ENCODE data around the gene CD44. TPM values are rescaled to one million over a fixed set of nuclear protein-coding genes. Genes with fewer than 3 reads are reported as not detected.

Gene CD44
- total and polyA plus RNA-seq, 10 of the 15 experiments (the other 5 are each of a cell fraction or from before 2014, with no cell fraction given), result 57.1 to 293 (median 120) TPM

GRCh38 chr11:35089666-35090065, 49.3 kb upstream of the CD44 start (continued):
- TF ChIP-seq ELK1 (IDR thresholded peaks at IDR 0.05; ENCODE audit: low read depth, low read length) (no peak), BHLHE40 (IDR thresholded peaks at IDR 0.05; ENCODE audit: borderline replicate concordance in 1 of 2, low read depth in 2 of 2, low read length in 1 of 2) (no peak), YBX1 (IDR thresholded peaks at IDR 0.05) (no peak), CBX3 (IDR thresholded peaks at IDR 0.05; ENCODE audit: borderline replicate concordance, low read depth) (no peak), NR2F1 (conservative IDR thresholded peaks at IDR 0.05) (peak; percentile 62), EGR1 (IDR thresholded peaks at IDR 0.05; ENCODE audit: borderline replicate concordance in 1 of 2, low read depth in 2 of 2, low read length in 2 of 2) (no peak), NFXL1 (IDR thresholded peaks at IDR 0.05; ENCODE audit: borderline replicate concordance) (no peak), EED (IDR thresholded peaks at IDR 0.05; ENCODE audit: low read depth) (0 out of 2 replicates have a peak, but pooled peaks have one; percentile 33), CTCF (IDR thresholded peaks at IDR 0.05 in 2 of 3, conservative IDR thresholded peaks at IDR 0.05 in 1 of 3; ENCODE audit: control insufficient read depth in 2 of 3, extremely low read depth in 1 of 3, insufficient read depth in 1 of 3, low read depth in 3 of 3, low read length in 3 of 3) (no peak), ZNF622 (IDR thresholded peaks at IDR 0.05) (no peak), IRF4 (IDR thresholded peaks at IDR 0.05; ENCODE audit: low read depth, low read length) (peak; percentile 87), MEF2A (IDR thresholded peaks at IDR 0.05; ENCODE audit: insufficient read depth, low read depth, low read length) (peak; percentile 94), ZNF384 (IDR thresholded peaks at IDR 0.05; ENCODE audit: borderline replicate concordance, low read depth, low read length) (no peak), POLR2AphosphoS5 (IDR thresholded peaks at IDR 0.05; ENCODE audit: low read length) (no peak), MTA3 (IDR thresholded peaks at IDR 0.05; ENCODE audit: borderline replicate concordance, low read length) (peak; percentile 50; the same call in 1 of the 2 replicates), POLR2AphosphoS2 (IDR thresholded peaks at IDR 0.05; ENCODE audit: low read depth, low read length) (no peak), SKIL (IDR thresholded peaks at IDR 0.05; ENCODE audit: low read depth, poor library complexity, severe bottlenecking) (peak; percentile 85), ZNF217 (IDR thresholded peaks at IDR 0.05) (peak; percentile 75), BCLAF1 (IDR thresholded peaks at IDR 0.05) (no peak), DPF2 (IDR thresholded peaks at IDR 0.05) (peak; percentile 58; the same call in 1 of the 2 replicates), NFIC (IDR thresholded peaks at IDR 0.05; ENCODE audit: low read depth, low read length) (peak; percentile 79), MLLT1 (IDR thresholded peaks at IDR 0.05) (peak; percentile 71; the same call in 1 of the 2 replicates)

Data from GM12878 (cell line).